Right lobe of liver (tissue), 4 donors: Measurements from ENCODE around the gene ANKRD23.

ENCODE experiments used
- POLR2A ChIP-seq: fragments of 450-650 bp; IDR thresholded peaks from one replicate; pipeline ENCODE4 v1.6.1; 2017; ENCODE audit warnings: antibody characterized with exemption, mild to moderate bottlenecking
- TF ChIP-seq, protein P1 (sequence below), 4 donors: fragments of 200-600 bp in 3 of 4; fragments of 450-650 bp in 1 of 4; IDR thresholded peaks; one replicate each; pipeline versions ENCODE4 v1.5.1 to v1.8.0; 2016 to 2022; ENCODE audit warnings: antibody characterized with exemption in 4 of 4, mild to moderate bottlenecking in 2 of 4
- donor health status: DM: no; HTN: no; CAD: no.
- donor health status: DM: no; HTN: no; CAD: no.
- donor health status: DM: no; HTN: yes; CAD: no.

DNA sequence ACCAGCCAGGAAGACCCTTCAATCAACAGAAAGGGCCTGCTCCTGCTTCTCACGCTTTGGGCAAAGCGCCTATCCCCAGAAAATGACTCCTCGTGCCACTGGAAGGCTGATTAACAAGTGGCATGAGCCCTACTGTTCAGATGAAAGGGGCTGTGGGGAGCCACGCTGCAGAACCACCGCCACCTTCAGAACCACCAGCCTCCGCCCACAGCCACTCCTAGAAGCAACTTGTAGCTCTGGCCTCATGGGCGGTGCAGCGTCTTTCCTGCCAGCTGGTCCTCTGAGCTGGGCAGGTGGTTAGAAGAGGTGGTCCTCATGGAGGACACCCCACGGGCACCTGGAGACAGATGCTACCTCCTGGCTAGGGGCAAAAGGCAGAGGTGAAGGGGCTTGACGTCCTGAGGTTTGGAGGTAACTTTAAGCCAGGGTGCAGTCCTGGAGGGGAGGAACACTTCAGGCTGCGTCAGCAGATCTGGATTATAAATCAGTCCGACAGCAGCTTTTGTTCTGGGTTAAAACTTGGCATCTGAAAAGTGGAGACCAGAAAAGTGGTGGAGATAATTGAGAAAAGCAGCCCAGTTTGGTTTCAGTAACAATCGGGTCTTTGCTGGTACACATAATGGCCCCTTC is 26.9 kb upstream of the ANKRD23 start:
- TF ChIP-seq, protein P1, sequence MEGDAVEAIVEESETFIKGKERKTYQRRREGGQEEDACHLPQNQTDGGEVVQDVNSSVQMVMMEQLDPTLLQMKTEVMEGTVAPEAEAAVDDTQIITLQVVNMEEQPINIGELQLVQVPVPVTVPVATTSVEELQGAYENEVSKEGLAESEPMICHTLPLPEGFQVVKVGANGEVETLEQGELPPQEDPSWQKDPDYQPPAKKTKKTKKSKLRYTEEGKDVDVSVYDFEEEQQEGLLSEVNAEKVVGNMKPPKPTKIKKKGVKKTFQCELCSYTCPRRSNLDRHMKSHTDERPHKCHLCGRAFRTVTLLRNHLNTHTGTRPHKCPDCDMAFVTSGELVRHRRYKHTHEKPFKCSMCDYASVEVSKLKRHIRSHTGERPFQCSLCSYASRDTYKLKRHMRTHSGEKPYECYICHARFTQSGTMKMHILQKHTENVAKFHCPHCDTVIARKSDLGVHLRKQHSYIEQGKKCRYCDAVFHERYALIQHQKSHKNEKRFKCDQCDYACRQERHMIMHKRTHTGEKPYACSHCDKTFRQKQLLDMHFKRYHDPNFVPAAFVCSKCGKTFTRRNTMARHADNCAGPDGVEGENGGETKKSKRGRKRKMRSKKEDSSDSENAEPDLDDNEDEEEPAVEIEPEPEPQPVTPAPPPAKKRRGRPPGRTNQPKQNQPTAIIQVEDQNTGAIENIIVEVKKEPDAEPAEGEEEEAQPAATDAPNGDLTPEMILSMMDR (IDR thresholded peaks at IDR 0.05): no peak
- TF ChIP-seq POLR2A: no peak
